GM12892 (cell line): ENCODE measurements around the gene SIGLEC14. TPM values are rescaled to one million over a fixed set of nuclear protein-coding genes. Genes with fewer than 3 reads are reported as not detected.
A peak's percentile ranks its signal among the peaks of the same experiment; 100 is the strongest.
"Not testable (repeated sequence)": the region's sequence is repeated elsewhere in the genome, so short reads cannot be mapped to it uniquely, and the experiment has no call there.

Experiments
- DNase-seq: peaks from one replicate; pipeline ENCODE4 v3.0.0; 2011; ENCODE audit not compliant: insufficient read length
- FAIRE-seq: peaks from 2 replicates; lab custom pipeline; 2011; peaks lifted over from hg19 to GRCh38; lab: Jason Lieb, UNC
- POLR2A ChIP-seq: IDR thresholded peaks from 2 replicates; pipeline ENCODE4 v1.6.1; 2011; ENCODE audit warnings: low read depth, low read length, control low read depth
- POLR2AphosphoS5 ChIP-seq: IDR thresholded peaks from 2 replicates; pipeline ENCODE4 v1.6.1; 2011; ENCODE audit warnings: low read depth, low read length, control low read depth
- TAF1 ChIP-seq: IDR thresholded peaks from 2 replicates; pipeline ENCODE4 v1.6.1; 2011; ENCODE audit warnings: low read depth, mild to moderate bottlenecking, control low read depth, low read length, borderline replicate concordance
- polyA plus RNA-seq: library from polyadenylated mRNA; unstranded; fragments of >200 nt; gene quantifications from one replicate; pipeline ENCODE4 v1.2.1, GENCODE V29; 2012; ENCODE audit warnings: missing spikeins, inconsistent platforms; ENCODE audit not compliant: missing spikeins

SIGLEC14 gene, protein sequence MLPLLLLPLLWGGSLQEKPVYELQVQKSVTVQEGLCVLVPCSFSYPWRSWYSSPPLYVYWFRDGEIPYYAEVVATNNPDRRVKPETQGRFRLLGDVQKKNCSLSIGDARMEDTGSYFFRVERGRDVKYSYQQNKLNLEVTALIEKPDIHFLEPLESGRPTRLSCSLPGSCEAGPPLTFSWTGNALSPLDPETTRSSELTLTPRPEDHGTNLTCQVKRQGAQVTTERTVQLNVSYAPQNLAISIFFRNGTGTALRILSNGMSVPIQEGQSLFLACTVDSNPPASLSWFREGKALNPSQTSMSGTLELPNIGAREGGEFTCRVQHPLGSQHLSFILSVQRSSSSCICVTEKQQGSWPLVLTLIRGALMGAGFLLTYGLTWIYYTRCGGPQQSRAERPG
- 3.0 TPM for polyA plus RNA-seq

- not testable (repeated sequence) for DNase-seq
- FAIRE-seq = peak; percentile 87
Observed at GRCh38 chr19:51646730-51647129, at the start of gene SIGLEC14. SIGLEC14 (minus strand) TSS chr19:51646825; CDS start chr19:51646759, 66 bp downstream.

DNA sequence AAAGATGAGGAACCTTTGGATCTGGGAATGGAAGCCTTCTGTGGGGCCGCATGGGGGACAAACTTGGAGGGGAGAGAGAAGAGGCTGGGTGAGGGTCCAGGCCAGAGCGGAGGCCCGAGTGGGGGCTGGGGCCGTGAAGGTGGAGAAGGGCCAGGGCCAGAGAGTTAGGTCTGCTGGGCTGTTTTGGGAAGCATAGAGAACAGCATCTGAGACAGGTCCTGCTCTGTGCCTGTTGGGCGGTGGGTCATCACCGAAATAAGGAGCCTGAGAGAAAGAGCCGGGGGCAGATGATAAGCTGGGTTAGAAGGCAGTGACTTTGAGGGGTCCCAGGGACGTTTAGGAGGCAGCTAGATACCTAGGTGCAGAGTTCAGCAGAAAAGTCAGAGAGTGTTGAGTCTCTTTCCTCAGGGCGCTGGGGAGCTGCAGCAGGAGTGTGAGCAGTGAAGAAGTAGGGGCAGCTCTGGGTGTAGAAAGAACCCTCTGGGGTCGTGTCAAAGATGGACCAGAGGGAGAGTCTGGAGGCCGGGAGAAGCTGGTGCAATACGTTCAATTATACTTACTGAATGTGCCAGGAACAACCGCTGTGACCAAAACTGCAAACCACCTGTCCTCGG is 49.2 kb upstream of the SIGLEC14 start:
- no peak for TF ChIP-seq POLR2A
- TF ChIP-seq POLR2AphosphoS5 = no peak
- TF ChIP-seq TAF1 = no peak
- FAIRE-seq = no peak
- no peak for DNase-seq

DNA sequence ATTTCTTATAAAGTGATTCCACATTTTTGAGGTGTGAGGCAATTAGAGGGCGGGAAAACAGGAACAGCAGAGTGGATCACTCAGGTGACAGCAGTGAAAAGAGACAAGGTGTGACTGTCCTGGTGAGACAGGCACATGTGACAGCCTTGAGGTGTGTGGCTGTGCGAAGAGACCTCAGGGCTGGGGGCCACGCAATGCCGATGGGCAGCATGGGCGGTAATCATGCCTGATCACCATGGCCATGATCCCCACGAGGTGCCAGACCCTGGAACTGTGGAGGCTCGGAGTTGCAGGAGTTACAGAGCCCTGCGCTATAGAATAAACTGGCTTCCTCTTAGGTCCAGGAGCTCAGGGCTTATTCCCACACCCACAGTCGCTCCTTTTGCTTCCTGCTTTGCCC is 48.5 kb upstream of the SIGLEC14 start:
- DNase-seq = no peak
- no peak for FAIRE-seq
- TF ChIP-seq TAF1 (no peak), POLR2A (no peak), POLR2AphosphoS5 (no peak)

DNA sequence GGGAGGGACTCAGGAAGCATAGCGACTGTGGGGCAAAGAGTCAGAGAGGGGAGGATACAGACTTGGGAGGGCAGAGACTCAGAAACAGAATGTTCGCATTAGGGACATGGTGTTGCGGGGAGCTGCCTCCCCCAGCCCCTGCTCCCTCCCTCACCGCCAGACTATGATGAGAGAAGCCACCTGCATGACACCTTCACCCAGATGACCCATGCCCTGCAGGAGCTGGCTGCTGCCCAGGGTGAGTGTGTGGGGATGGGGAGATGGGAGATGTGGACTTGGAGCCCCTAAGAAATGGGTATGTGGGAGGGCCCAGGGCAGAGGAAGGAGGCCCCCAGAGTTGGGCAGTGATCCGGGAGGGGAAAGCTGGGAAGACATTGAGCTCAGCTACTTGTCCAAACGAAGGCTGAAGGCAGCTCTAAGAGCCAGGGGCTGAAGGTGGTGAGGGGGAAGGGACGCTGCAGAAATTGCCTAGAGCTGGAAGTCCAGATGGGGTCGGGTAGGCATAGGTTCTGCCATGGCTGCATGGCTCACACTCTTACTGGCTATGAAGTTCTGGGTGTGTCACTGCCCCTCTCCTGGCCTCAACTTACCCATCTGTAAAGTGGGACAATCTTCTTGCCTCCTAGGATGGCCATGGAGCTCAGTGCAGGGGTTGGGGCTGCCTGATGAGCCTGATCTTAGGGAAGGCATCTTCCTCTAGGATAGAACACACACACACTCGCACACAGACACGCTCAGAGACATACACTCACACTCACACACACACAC is 47.9 kb upstream of the SIGLEC14 start:
- DNase-seq (no peak), FAIRE-seq (no peak)
- TF ChIP-seq POLR2A (no peak), TAF1 (no peak), POLR2AphosphoS5 (no peak)

GRCh38 chr19:51693819-51694218 is 47.2 kb upstream of the SIGLEC14 start:
- DNase-seq = no peak

DNA sequence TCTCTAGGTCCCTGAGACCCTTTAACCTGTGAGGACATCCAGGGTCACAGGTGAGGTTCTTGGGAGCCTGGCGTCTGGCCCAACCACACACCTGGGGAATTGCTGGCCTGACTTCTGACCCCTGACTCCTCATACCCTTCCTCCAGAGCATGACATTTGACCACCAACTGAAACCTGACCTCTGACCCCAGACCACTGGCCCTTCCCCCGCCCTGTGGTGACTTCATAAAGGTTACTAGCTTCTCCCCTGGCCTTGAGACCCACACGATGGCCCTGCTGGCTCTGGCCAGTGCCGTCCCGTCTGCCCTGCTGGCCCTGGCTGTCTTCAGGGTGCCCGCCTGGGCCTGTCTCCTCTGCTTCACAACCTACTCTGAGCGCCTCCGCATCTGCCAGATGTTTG is 46.6 kb upstream of the SIGLEC14 start, which contains the start of gene SPACA6:
Gene SPACA6, plus strand, starts transcription at position 71 of the 400 bp plus-strand sequence. Its CDS starts 197 bp downstream, at position 268.
- TF ChIP-seq TAF1 = no peak
- no peak for TF ChIP-seq POLR2AphosphoS5
- FAIRE-seq = no peak
- DNase-seq = no peak

More at GRCh38 chr19:51693819-51694218, 47.2 kb upstream of the SIGLEC14 start:
- no peak for TF ChIP-seq POLR2A
- no peak for TF ChIP-seq POLR2AphosphoS5
- TF ChIP-seq TAF1 = no peak
- FAIRE-seq = no peak

DNA sequence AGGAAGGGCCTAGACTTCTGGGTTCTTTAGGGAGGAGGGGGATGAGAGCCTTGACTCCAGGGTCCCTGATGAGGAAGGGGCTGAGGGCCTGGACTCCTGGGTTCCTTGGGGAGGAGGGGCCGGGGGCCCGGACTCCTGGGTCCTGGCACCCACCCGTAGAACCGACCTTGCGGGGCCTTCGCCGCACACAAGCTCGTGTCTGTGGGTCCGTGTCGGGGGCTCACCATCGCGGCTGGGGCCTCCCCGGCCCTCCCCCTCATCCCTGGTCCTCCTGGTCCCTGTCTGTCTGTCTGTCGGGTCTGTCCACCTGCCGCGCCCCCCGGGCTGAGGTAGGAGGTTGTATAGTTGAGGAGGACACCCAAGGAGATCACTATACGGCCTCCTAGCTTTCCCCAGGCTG is 45.8 kb upstream of the SIGLEC14 start:
- TF ChIP-seq POLR2AphosphoS5 (no peak), TAF1 (no peak), POLR2A (no peak)
- no peak for DNase-seq
- FAIRE-seq = no peak

DNA sequence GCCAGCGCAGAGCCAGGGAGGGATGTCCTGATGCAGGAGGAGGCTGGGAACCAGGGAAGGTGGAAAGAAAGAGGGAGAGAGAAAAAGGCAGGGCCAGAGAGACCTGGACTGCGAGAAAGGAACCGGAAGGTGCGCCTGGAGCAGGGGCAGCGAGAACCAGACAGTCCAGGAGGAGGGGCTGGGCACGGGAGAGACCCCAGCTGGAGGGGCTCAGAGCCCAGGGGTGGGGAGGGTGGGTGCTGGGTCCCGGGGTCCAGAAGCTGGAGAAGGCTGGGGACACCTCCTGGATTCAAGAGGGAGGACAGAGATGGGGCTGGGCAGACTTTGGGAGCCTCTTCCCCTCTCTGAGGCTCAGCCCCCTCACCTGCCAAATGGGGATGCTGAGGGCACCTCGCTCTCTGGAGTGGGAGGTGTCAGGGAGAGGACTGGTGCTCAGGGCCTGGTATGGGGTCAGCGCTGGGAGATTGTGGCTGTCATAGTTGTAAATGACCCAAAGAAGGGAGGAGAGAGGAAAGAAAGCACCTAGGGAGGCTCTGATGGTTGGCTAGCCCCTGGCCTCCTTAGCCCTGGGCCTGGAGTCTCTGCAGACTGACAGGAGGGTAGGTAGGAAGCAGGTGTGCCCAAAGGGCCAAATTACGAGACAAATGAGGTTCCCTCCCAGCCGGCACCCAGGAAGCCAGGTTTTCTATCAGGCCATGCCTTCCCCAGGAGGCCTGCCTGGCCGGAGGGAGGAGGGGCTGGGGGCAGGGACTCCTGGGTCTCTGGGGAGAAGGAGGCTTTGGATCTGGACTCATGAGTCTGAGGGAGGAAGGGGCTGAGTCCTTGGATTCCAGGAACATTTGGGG is 45.2 kb upstream of the SIGLEC14 start:
- FAIRE-seq = no peak
- DNase-seq = no peak
- TF ChIP-seq POLR2A (no peak), TAF1 (no peak), POLR2AphosphoS5 (no peak)

DNA sequence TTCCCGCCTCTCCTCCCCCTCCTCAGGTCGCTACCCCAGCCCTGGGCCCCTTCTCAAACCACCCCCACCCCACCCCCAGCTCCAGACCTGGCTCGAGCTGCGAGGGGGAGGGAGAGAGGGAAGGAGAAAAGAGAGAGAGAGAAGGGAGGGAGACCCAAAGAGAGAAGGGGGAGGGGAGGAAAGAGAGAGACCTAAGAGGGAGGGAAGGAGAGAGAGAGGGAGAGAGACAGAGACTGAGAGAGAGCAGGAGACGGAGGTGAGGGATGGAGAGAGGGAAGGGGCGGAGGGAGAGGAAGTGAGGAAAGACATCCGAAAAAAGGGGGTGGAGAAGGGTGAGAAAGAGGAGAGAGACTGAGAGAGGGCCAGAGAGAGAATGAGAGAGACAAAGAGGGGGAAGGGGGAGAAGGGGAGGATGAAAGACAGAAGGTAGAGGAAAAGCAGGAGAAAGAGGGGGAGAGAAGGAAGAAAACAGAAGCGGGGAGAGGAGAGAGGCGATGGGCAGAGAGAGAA is 44.5 kb upstream of the SIGLEC14 start:
- no peak for TF ChIP-seq POLR2AphosphoS5
- TF ChIP-seq TAF1 = no peak
- TF ChIP-seq POLR2A = no peak
- DNase-seq (no peak), FAIRE-seq (no peak)

DNA sequence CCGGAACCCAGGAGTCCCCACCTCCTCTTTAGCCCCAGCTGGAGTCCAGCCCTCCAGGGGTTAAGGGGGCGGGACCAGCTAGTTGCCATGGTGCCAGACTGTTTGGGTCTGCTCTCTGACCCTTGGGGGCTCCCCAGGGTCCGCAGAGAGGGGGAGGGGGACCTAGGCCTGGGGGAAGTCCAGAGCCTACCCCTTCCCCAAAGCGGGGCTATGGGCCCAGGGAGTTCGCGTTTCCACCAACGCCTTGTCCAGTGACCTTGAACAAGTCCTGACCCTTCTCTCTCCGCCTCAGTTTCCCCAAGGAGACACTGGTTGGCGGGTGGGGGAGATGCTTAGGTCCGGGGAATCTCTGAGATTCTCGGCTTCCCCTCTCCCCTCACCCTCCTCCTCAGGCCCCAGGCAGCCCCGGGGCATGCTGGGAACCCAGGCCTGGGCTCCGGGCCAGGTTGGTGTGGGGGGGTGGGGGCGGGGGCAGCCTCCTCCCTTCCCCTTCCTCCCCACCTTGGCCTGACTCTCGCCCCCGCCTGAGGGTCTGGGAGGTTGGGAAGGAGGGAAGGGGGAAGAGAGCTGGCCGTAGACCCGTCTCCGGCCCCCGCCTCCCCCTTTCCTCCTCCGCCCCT is 43.9 kb upstream of the SIGLEC14 start:
- FAIRE-seq = no peak
- DNase-seq = no peak
- TF ChIP-seq TAF1 = no peak

- TF ChIP-seq POLR2A (no peak), TAF1 (no peak), POLR2AphosphoS5 (no peak)
- no peak for FAIRE-seq
- DNase-seq = no peak
Observed at GRCh38 chr19:51689751-51690453, 43.3 kb upstream of the SIGLEC14 start.
